H1 (cell line): ENCODE measurements around the gene RGS16. TPM values are rescaled to one million over a fixed set of nuclear protein-coding genes. Genes with fewer than 3 reads are reported as not detected.

Source experiments
- CTCF ChIA-PET: fragments of 300-600 bp; sonication (Branson Sonifier 250); formaldehyde crosslinking; loops from one replicate; lab custom pipeline; 2021; ENCODE audit not compliant: partially characterized antibody; lab: Charles Lee
- POLR2A ChIA-PET: fragments of 300-600 bp; sonication (Branson Sonifier 250); formaldehyde crosslinking; loops from one replicate; lab custom pipeline; 2021; ENCODE audit warnings: inconsistent platforms; ENCODE audit not compliant: partially characterized antibody; lab: Charles Lee
- DNase-seq, 2 experiments: peaks; one replicate each; pipeline versions ENCODE4 v3.0.0 to v3.0.0-alpha.2; 2010 to 2022; ENCODE audit warnings: low spot score in 2 of 2, low read depth in 1 of 2, mixed read lengths in 1 of 2
- FAIRE-seq: peaks from 2 replicates; lab custom pipeline; 2011; peaks lifted over from hg19 to GRCh38; lab: Jason Lieb, UNC
- H2AFZ ChIP-seq: 2 replicates; pipeline ENCODE4 v1.8.1; 2012; ENCODE audit warnings: low read length, inconsistent platforms
- H2AK5ac ChIP-seq: 2 replicates; pipeline ENCODE4 v1.6.1; 2013; ENCODE audit warnings: low read depth, low read length
- H2BK120ac ChIP-seq: replicated peaks from 2 replicates; pipeline ENCODE3; 2013; ENCODE audit warnings: low read depth, low read length, inconsistent platforms
- H2BK12ac ChIP-seq: 2 replicates; pipeline ENCODE4 v1.6.1; 2013; ENCODE audit warnings: low read depth, low read length
- H2BK15ac ChIP-seq: 2 replicates; pipeline ENCODE4 v1.6.1; 2013; ENCODE audit warnings: low read length
- H2BK20ac ChIP-seq: 2 replicates; pipeline ENCODE4 v1.6.1; 2013; ENCODE audit warnings: low read length
- H2BK5ac ChIP-seq: 2 replicates; pipeline ENCODE4 v1.6.1; 2013; ENCODE audit warnings: low read depth, low read length
- H3K14ac ChIP-seq: 2 replicates; pipeline ENCODE4 v1.6.1; 2013; ENCODE audit warnings: inconsistent platforms; ENCODE audit not compliant: insufficient read length
- H3K18ac ChIP-seq: 2 replicates; pipeline ENCODE4 v1.6.1; 2013; ENCODE audit warnings: low read length; ENCODE audit errors: extremely low read depth
- H3K23ac ChIP-seq: 2 replicates; pipeline ENCODE4 v1.6.1; 2013; ENCODE audit warnings: inconsistent platforms; ENCODE audit not compliant: insufficient read length
- H3K23me2 ChIP-seq: 2 replicates; pipeline ENCODE4 v1.6.1; 2013; ENCODE audit warnings: low read depth, low read length
- H3K27ac ChIP-seq: 2 replicates; pipeline ENCODE4 v1.6.1; 2011; ENCODE audit warnings: low read depth, low read length, inconsistent platforms
- H3K27me3 ChIP-seq, 4 experiments: replicated peaks in 1 of 4; 1 replicate in 1 of 4; 2 replicates in 3 of 4; pipeline versions ENCODE4 v1.6.1 to v1.8.1; 2011 to 2013; ENCODE audit warnings: low read length in 3 of 4, mild to moderate bottlenecking in 3 of 4, inconsistent platforms in 2 of 4, mixed read lengths in 2 of 4, moderate library complexity in 1 of 4; ENCODE audit not compliant: control insufficient read depth in 3 of 4, insufficient read depth in 3 of 4; ENCODE audit errors: extremely low read depth in 1 of 4
- H3K36me3 ChIP-seq, 4 experiments: 2 replicates each; pipeline versions ENCODE4 v1.6.1 to v1.8.1; 2011 to 2013; ENCODE audit warnings: mild to moderate bottlenecking in 4 of 4, low read length in 3 of 4, moderate library complexity in 2 of 4, control low read depth in 1 of 4, inconsistent platforms in 1 of 4; ENCODE audit not compliant: insufficient read depth in 4 of 4, control insufficient read depth in 2 of 4
- H3K4ac ChIP-seq: replicated peaks from 2 replicates; pipeline ENCODE3; 2013; ENCODE audit warnings: low read length, low read depth, mixed read lengths, inconsistent platforms; ENCODE audit not compliant: insufficient read length
- H3K4me1 ChIP-seq, 4 experiments: replicated peaks in 1 of 4; 1 replicate in 1 of 4; 2 replicates in 3 of 4; pipeline versions ENCODE4 v1.6.1 to v1.8.1; 2011 to 2013; ENCODE audit warnings: low read length in 3 of 4, inconsistent platforms in 2 of 4, mixed read lengths in 1 of 4; ENCODE audit not compliant: insufficient read depth in 4 of 4, control insufficient read depth in 3 of 4
- H3K4me2 ChIP-seq, 2 experiments: 2 replicates each; pipeline versions ENCODE4 v1.6.1 to v1.8.1; 2011 to 2013; ENCODE audit warnings: low read depth in 2 of 2, low read length in 2 of 2, control low read depth in 1 of 2, inconsistent platforms in 1 of 2, mild to moderate bottlenecking in 1 of 2; ENCODE audit not compliant: insufficient read depth in 1 of 2
- H3K4me3 ChIP-seq, 4 experiments: fragments of 200-600, 300-600 bp in 1 of 4; sonication (generic), shearing (Covaris generic), sonication (Bioruptor Twin) in 1 of 4; 2 replicates each; pipeline versions ENCODE4 v1.5.1 to v1.8.1; 2011 to 2016; ENCODE audit warnings: low read length in 4 of 4, low read depth in 3 of 4, control low read depth in 2 of 4, inconsistent platforms in 2 of 4, mild to moderate bottlenecking in 2 of 4, mixed read lengths in 1 of 4, moderate library complexity in 1 of 4; ENCODE audit not compliant: insufficient read depth in 2 of 4; ENCODE audit errors: extremely low read depth in 1 of 4
- H3K56ac ChIP-seq: replicated peaks from 2 replicates; pipeline ENCODE3; 2013; ENCODE audit warnings: low read depth, mild to moderate bottlenecking, mixed read lengths, low read length, inconsistent platforms; ENCODE audit not compliant: insufficient read length
- H3K79me1 ChIP-seq: 2 replicates; pipeline ENCODE4 v1.6.1; 2013; ENCODE audit warnings: low read depth, low read length, control low read depth
- H3K79me2 ChIP-seq, 2 experiments: 2 replicates each; pipeline versions ENCODE4 v1.6.1 to v1.8.1; 2012 to 2013; ENCODE audit warnings: low read length in 2 of 2, mild to moderate bottlenecking in 2 of 2, inconsistent platforms in 1 of 2; ENCODE audit not compliant: insufficient read depth in 2 of 2, control insufficient read depth in 1 of 2
- H3K9ac ChIP-seq, 4 experiments: replicated peaks in 1 of 4; 1 replicate in 1 of 4; 2 replicates in 3 of 4; pipeline versions ENCODE4 v1.6.1 to v1.8.1; 2011 to 2013; ENCODE audit warnings: low read depth in 3 of 4, low read length in 3 of 4, control low read depth in 2 of 4, mild to moderate bottlenecking in 2 of 4, moderate library complexity in 2 of 4, inconsistent platforms in 1 of 4; ENCODE audit errors: extremely low read depth in 1 of 4
- H3K9me3 ChIP-seq, 2 experiments: 2 replicates each; pipeline versions ENCODE4 v1.6.1 to v1.8.1; 2012 to 2013; ENCODE audit warnings: mild to moderate bottlenecking in 2 of 2, moderate library complexity in 2 of 2, control low read depth in 1 of 2, inconsistent platforms in 1 of 2, low read depth in 1 of 2, low read length in 1 of 2, mixed read lengths in 1 of 2; ENCODE audit not compliant: insufficient read depth in 2 of 2
- H4K20me1 ChIP-seq, 2 experiments: replicated peaks in 1 of 2; 2 replicates each; pipeline versions ENCODE3 to v1.8.1; 2011 to 2013; ENCODE audit warnings: inconsistent platforms in 2 of 2, low read length in 2 of 2, mild to moderate bottlenecking in 1 of 2; ENCODE audit not compliant: insufficient read depth in 2 of 2, control insufficient read depth in 1 of 2
- H4K5ac ChIP-seq: 2 replicates; pipeline ENCODE4 v1.6.1; 2013; ENCODE audit warnings: low read length, low read depth, mixed read lengths, inconsistent platforms; ENCODE audit not compliant: insufficient read length
- H4K8ac ChIP-seq: 2 replicates; pipeline ENCODE4 v1.8.0; 2013; ENCODE audit warnings: mild to moderate bottlenecking, moderate library complexity, low read length, inconsistent platforms; ENCODE audit not compliant: insufficient read depth; ENCODE audit errors: extremely low read depth
- H4K91ac ChIP-seq: replicated peaks from 2 replicates; pipeline ENCODE3; 2013; ENCODE audit warnings: low read length, mixed read lengths, inconsistent platforms; ENCODE audit not compliant: insufficient read length
- CHD1 ChIP-seq: IDR thresholded peaks from 2 replicates; pipeline ENCODE4 v1.6.1; 2012; ENCODE audit warnings: low read depth, low read length, improper control_type of control experiment
- EGR1 ChIP-seq: IDR thresholded peaks from 2 replicates; pipeline ENCODE4 v1.6.1; 2011; ENCODE audit warnings: low read depth, low read length, borderline replicate concordance
- NANOG ChIP-seq: IDR thresholded peaks from 2 replicates; pipeline ENCODE4 v1.6.1; 2011; ENCODE audit warnings: low read length, low read depth, mild to moderate bottlenecking, inconsistent platforms; ENCODE audit not compliant: insufficient read depth, poor library complexity, severe bottlenecking
- PHF8 ChIP-seq: fragments of 200-600 bp; sonication (generic); conservative IDR thresholded peaks from 2 replicates; pipeline ENCODE4 v1.7.1; 2012; ENCODE audit warnings: low read depth, mild to moderate bottlenecking, inconsistent platforms, low read length, moderate library complexity
- SP4 ChIP-seq: IDR thresholded peaks from 2 replicates; pipeline ENCODE4 v1.6.1; 2012; ENCODE audit warnings: low read length, inconsistent platforms
- ZNF274 ChIP-seq: IDR thresholded peaks from 2 replicates; pipeline ENCODE4 v1.7.0; 2012; ENCODE audit warnings: low read length, borderline replicate concordance; ENCODE audit errors: extremely low read depth
- WGBS, 2 experiments: shearing (Covaris generic) in 1 of 2; methylation state at CpG; one replicate each; pipeline versions ENCODE4 v1.1.6 to v1.1.7; 2013 to 2015; ENCODE audit warnings: low lambda C conversion rate in 2 of 2, mixed read lengths in 2 of 2, inconsistent platforms in 1 of 2, low coverage in 1 of 2, missing lambda C conversion rate in 1 of 2; ENCODE audit not compliant: insufficient replicate concordance in 2 of 2, insufficient coverage in 1 of 2, insufficient read length in 1 of 2; ENCODE audit errors: extremely low coverage in 1 of 2, missing lambda C conversion rate in 1 of 2; 5-methylcytosine and 5-hydroxymethylcytosine counted together
- polyA plus RNA-seq, 7 experiments: library from polyadenylated mRNA; depleted of rRNA in 3 of 7; stranded (reverse) in 5 of 7; unstranded in 2 of 7; fragments of >200 nt in 5 of 7; fragments of 200-250 nt in 2 of 7; gene quantifications; 1 replicate in 5 of 7; 2 replicates in 1 of 7; 4 replicates in 1 of 7; pipeline versions ENCODE4 v1.2.1 to v1.2.3, GENCODE V29; 2011 to 2013; ENCODE audit warnings: missing spikeins in 2 of 7, mixed read lengths in 2 of 7
- total RNA-seq: library from RNA; stranded (reverse); fragmentation: NEBNext Ultra II Directional; extraction: Animal tissue kit (Norgen Biotek cat#: 25700); gene quantifications from 2 replicates; pipeline ENCODE4 v1.2.1, GENCODE V29; 2021

The RGS16 gene
- total and polyA plus RNA-seq, 2 of the 8 experiments (the other 6 are each of a cell fraction or from before 2014, with no cell fraction given), result 5.7 to 9.8 TPM

GRCh38 chr1:182600036-182600713 is 4.0 kb downstream of the RGS16 start:
- no peak for TF ChIP-seq EGR1
- no peak for TF ChIP-seq NANOG
- no peak for TF ChIP-seq CHD1
- TF ChIP-seq SP4, result no peak
- TF ChIP-seq PHF8, result no peak
- no peak for TF ChIP-seq ZNF274
- Histone ChIP-seq H3K4ac (no peak overlapping the region), H2BK20ac (no peak overlapping the region), H2AK5ac (no peak overlapping the region), H4K91ac (no peak overlapping the region), H3K14ac (no peak overlapping the region), H3K36me3 (peaks cover 10 to 15% (median 12%) of the 10 kb centered on the region in 4 experiments; a peak in 5 of 8 replicates), H3K79me2 (no peaks in the 10 kb centered on the region), H2BK15ac (no peak overlapping the region), H3K4me3 (no peak overlapping the region), H3K9ac (no peak overlapping the region), H3K27ac (no peak overlapping the region), H4K5ac (no peak overlapping the region), H2BK120ac (no peak overlapping the region), H3K23ac (no peak overlapping the region), H4K20me1 (peaks cover 2 to 4% of the 10 kb centered on the region in 2 experiments), H4K8ac (no peak overlapping the region), H3K4me2 (no peak overlapping the region), H3K27me3 (peaks cover 0 to 22% (median 16%) of the 10 kb centered on the region in 4 experiments; a peak in 6 of 7 replicates), H2BK5ac (no peak overlapping the region), H3K9me3 (no peaks in the 10 kb centered on the region), H3K23me2 (peaks cover 7% of the 10 kb centered on the region), H3K56ac (no peak overlapping the region), H3K4me1 (peaks cover 4 to 19% (median 8%) of the 10 kb centered on the region in 4 experiments), H3K18ac (no peak overlapping the region), H3K79me1 (no peaks in the 10 kb centered on the region), H2BK12ac (no peak overlapping the region), H2AFZ (no peak overlapping the region)
- DNase-seq (no peak), FAIRE-seq (no peak)
- ChIA-PET POLR2A (interaction anchor here (0.8 to 15.0 kb wide), 10 partner anchors 8 to 198 kb away, joined by 3 to 231 read pairs (median 4); partner anchors contain the start of gene NPL), CTCF (interaction anchor here (0.6 to 37.1 kb wide), 50 partner anchors 8 to 516 kb away, joined by 3 to 1131 read pairs (median 5); partner anchors contain the start of genes NPL and RNASEL)
- WGBS, 2 experiments, result 90% methylated on average over 16 of the region's 17 CpGs; no CpG with 5 or more reads in 1 of the 2 experiments
